Smooth muscle cell of trachea (primary cell): Measurements from ENCODE around the gene ETAA1. TPM values are rescaled to one million over a fixed set of nuclear protein-coding genes. Genes with fewer than 3 reads are reported as not detected.

ENCODE experiments used
- total RNA-seq: library from RNA; depleted of rRNA; stranded (reverse); fragments of >200 nt; gene quantifications from 2 replicates; pipeline ENCODE4 v1.2.1, GENCODE V29; 2014

ETAA1 gene
- 11.6 and 23.9 TPM in 2 replicates for total RNA-seq

DNA sequence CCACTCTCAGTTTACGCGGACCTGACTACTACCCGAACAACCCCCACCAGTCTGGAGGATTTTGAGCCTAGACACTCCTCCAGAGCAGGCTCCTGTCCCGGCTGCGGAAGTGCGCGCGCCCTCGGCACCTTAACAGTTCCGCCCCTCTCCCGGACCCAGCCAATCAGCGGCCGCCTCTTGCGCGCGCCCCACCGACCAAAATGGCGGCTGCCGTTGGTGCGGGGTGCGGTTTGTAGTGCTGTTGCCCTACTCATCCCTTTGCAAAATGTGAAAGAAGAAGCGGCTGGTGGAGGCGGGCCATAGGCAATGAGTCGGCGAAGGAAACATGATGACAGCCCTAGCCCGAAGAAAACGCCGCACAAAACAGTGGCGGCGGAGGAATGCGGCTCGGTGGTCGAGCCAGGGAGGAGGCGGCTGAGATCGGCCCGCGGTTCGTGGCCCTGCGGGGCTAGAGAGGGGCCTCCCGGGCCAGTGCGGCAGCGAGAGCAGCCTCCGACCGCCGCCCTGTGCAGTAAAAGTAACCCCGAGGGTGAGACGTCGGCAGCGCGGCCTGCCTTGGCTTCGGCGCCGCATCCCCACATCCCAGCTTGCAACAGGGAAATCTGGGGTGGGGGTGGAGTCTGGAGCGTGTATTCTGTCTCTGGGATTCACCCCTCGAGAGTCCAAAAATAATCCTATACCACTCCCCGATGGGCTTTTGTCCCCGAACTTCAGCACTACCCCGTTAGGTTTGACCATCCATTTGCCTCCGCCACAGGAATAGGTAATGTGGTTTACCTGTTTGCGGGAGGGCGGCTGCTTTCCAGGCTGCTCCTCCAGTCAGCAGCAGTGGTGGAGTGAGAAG, at the start of gene ETAA1:
TSS of gene ETAA1 (plus strand) at position 191 of the 844 bp plus-strand sequence. CDS start at position 307, 116 bp downstream.

